GM12878 (cell line): ENCODE data around the gene SNX8. TPM values are rescaled to one million over a fixed set of nuclear protein-coding genes. Genes with fewer than 3 reads are reported as not detected.
A peak's percentile ranks its signal among the peaks of the same experiment; 100 is the strongest.

Experiments
- CBFB ChIP-seq: IDR thresholded peaks from 2 replicates; pipeline ENCODE4 v1.6.1; 2016; ENCODE audit warnings: antibody characterized with exemption, low read depth
- CBX3 ChIP-seq: fragments of 200-600 bp; sonication (generic); IDR thresholded peaks from 2 replicates; pipeline ENCODE4 v1.6.1; 2016; ENCODE audit warnings: low read depth, borderline replicate concordance
- CEBPB ChIP-seq, 2 experiments: fragments of 150-350 bp in 1 of 2; IDR thresholded peaks; 2 replicates each; pipeline ENCODE4 v1.6.1; 2012 to 2014; ENCODE audit warnings: low read depth in 2 of 2, low read length in 2 of 2, borderline replicate concordance in 1 of 2, inconsistent platforms in 1 of 2
- GATAD2B ChIP-seq: fragments of 450-650 bp; conservative IDR thresholded peaks from 2 replicates; pipeline ENCODE4 v1.6.1; 2017; ENCODE audit warnings: low read depth, mild to moderate bottlenecking, moderate library complexity
- NFXL1 ChIP-seq: fragments of 450-650 bp; IDR thresholded peaks from 2 replicates; pipeline ENCODE4 v1.6.1; 2017; ENCODE audit warnings: antibody characterized with exemption, mild to moderate bottlenecking, borderline replicate concordance
- POU2F2 ChIP-seq: IDR thresholded peaks from 3 replicates; pipeline ENCODE4 v1.6.1; 2011; ENCODE audit warnings: low read depth, mild to moderate bottlenecking, low read length, borderline replicate concordance
- SP1 ChIP-seq: IDR thresholded peaks from one replicate; pipeline ENCODE4 v1.6.1; 2011; ENCODE audit warnings: low read depth, low read length
- STAT1 ChIP-seq: fragments of 450-650 bp; conservative IDR thresholded peaks from 2 replicates; pipeline ENCODE4 v1.6.1; 2014; ENCODE audit warnings: antibody characterized with exemption, mild to moderate bottlenecking
- SUPT20H ChIP-seq: IDR thresholded peaks from 2 replicates; pipeline ENCODE4 v1.6.1; 2011; ENCODE audit warnings: low read depth, mild to moderate bottlenecking, low read length, moderate library complexity, borderline replicate concordance; ENCODE audit not compliant: control insufficient read depth
- SUZ12 ChIP-seq: fragments of 200-600 bp; sonication (generic); IDR thresholded peaks from one replicate; pipeline ENCODE4 v1.6.1; 2018; ENCODE audit warnings: antibody characterized with exemption, mild to moderate bottlenecking; ENCODE audit not compliant: unreplicated experiment
- ZNF24 ChIP-seq: fragments of 450-650 bp; IDR thresholded peaks from 2 replicates; pipeline ENCODE4 v1.6.1; 2017; ENCODE audit warnings: antibody characterized with exemption, mild to moderate bottlenecking
- polyA plus RNA-seq, 11 experiments: library from polyadenylated mRNA; depleted of rRNA in 4 of 11; unstranded in 6 of 11; stranded (reverse) in 5 of 11; fragments of >200 nt; fragmentation: Nextera tagmentation in 4 of 11; fragmentation: Illumina TruSeq in 1 of 11; extraction: Ambion mirVana in 4 of 11; extraction: Trizol in 1 of 11; gene quantifications; 1 replicate in 1 of 11; 2 replicates in 10 of 11; pipeline versions ENCODE4 v1.2.1 to v1.2.3, GENCODE V29; 2011 to 2016; ENCODE audit warnings: inconsistent platforms in 2 of 11, missing spikeins in 2 of 11, low read depth in 1 of 11
- total RNA-seq, 4 experiments: library from RNA; depleted of rRNA in 3 of 4; stranded (reverse); fragments of >200 nt in 3 of 4; fragmentation: Illumina TruSeq in 1 of 4; extraction: Trizol in 1 of 4; gene quantifications; 2 replicates each; pipeline versions ENCODE4 v1.2.1 to v1.2.3, GENCODE V29; 2013 to 2021
- TF ChIP-seq, protein P1 (sequence below): fragments of 450-650 bp; IDR thresholded peaks from 2 replicates; pipeline ENCODE4 v1.6.1; 2017; ENCODE audit warnings: mild to moderate bottlenecking, low read depth, inconsistent platforms; ENCODE audit not compliant: poor library complexity, severe bottlenecking
- TF ChIP-seq, protein P2 (sequence below): IDR thresholded peaks from 2 replicates; pipeline ENCODE4 v1.6.1; 2011; ENCODE audit warnings: low read depth, low read length, improper control_type of control experiment, borderline replicate concordance
- TF ChIP-seq, protein P3 (sequence below): IDR thresholded peaks from 2 replicates; pipeline ENCODE4 v1.6.1; 2011; ENCODE audit warnings: low read depth, mild to moderate bottlenecking, low read length, moderate library complexity, borderline replicate concordance; ENCODE audit errors: extremely low read depth
- TF ChIP-seq, protein P4 (sequence below): fragments of 450-650 bp; IDR thresholded peaks from 2 replicates; pipeline ENCODE4 v1.6.1; 2016; ENCODE audit warnings: mild to moderate bottlenecking
- TF ChIP-seq, protein P5 (sequence below): IDR thresholded peaks from 2 replicates; pipeline ENCODE4 v1.6.1; 2011; ENCODE audit warnings: borderline replicate concordance, low read depth, mild to moderate bottlenecking, moderate library complexity, mixed read lengths, low read length; ENCODE audit not compliant: insufficient read depth; ENCODE audit errors: extremely low read length
- TF ChIP-seq, protein P6 (sequence below): IDR thresholded peaks from 2 replicates; pipeline ENCODE4 v1.6.1; 2011; ENCODE audit warnings: mild to moderate bottlenecking, low read depth, low read length, moderate library complexity; ENCODE audit not compliant: insufficient replicate concordance

SNX8 gene
- total and polyA plus RNA-seq, 10 of the 15 experiments (the other 5 are each of a cell fraction or from before 2014, with no cell fraction given) = 6.4 to 210 (median 97.6) TPM

DNA sequence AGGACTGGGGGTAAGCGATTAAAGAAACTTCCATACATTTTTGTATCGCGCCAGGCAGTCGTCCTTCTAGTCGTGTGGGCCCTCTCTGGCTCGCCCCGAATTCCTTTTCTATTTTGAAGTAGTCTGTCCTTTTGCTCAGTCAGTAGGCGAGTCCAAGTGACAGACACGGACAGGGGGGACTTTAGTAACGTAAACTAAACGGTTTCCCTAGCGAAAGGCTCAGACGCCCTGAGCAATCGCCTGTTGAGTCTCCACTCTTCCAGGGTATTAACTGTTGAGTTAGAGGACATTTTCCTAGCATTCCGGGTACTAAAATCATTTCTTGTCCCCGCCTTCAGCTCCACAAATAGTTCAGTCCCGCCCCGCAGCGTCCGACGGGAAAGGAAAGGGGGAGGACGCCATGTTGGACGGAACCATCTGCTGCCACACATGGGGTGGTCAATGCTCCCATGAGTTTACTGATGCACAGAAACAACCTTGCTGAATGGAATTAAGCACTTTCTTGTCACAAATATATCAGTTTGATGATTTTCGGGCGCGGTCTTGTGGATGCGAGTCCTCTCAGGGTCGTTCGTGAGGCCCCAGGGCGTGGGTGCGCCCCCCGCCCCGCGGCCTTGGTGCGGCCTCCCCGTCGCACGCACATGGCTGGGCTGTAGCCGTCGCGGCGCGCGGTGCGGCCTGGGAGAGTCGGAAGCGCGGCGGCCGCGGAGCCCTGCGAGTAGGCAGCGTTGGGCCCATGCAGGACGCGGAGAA is 40.1 kb upstream of the SNX8 start, which contains the start of gene EIF3B (continued):
- TF ChIP-seq, protein P1, sequence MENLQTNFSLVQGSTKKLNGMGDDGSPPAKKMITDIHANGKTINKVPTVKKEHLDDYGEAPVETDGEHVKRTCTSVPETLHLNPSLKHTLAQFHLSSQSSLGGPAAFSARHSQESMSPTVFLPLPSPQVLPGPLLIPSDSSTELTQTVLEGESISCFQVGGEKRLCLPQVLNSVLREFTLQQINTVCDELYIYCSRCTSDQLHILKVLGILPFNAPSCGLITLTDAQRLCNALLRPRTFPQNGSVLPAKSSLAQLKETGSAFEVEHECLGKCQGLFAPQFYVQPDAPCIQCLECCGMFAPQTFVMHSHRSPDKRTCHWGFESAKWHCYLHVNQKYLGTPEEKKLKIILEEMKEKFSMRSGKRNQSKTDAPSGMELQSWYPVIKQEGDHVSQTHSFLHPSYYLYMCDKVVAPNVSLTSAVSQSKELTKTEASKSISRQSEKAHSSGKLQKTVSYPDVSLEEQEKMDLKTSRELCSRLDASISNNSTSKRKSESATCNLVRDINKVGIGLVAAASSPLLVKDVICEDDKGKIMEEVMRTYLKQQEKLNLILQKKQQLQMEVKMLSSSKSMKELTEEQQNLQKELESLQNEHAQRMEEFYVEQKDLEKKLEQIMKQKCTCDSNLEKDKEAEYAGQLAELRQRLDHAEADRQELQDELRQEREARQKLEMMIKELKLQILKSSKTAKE = peak; percentile 100
- TF ChIP-seq GATAD2B (0 out of 2 replicates have a peak, but pooled peaks have one; percentile 48), POU2F2 (peak; percentile 94), SP1 (peak; percentile 74), ZNF24 (no peak), NFXL1 (no peak), SUPT20H (no peak), CBX3 (no peak), CBFB (no peak), CEBPB (IDR thresholded peaks at IDR 0.05; ENCODE audit: borderline replicate concordance in 1 of 2, low read depth in 2 of 2, low read length in 2 of 2) (no peak), SUZ12 (no peak), STAT1 (peak; percentile 86)
- TF ChIP-seq, protein P2, sequence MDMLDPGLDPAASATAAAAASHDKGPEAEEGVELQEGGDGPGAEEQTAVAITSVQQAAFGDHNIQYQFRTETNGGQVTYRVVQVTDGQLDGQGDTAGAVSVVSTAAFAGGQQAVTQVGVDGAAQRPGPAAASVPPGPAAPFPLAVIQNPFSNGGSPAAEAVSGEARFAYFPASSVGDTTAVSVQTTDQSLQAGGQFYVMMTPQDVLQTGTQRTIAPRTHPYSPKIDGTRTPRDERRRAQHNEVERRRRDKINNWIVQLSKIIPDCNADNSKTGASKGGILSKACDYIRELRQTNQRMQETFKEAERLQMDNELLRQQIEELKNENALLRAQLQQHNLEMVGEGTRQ = no peak
- TF ChIP-seq, protein P3, sequence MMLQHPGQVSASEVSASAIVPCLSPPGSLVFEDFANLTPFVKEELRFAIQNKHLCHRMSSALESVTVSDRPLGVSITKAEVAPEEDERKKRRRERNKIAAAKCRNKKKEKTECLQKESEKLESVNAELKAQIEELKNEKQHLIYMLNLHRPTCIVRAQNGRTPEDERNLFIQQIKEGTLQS = no peak
- TF ChIP-seq, protein P4, sequence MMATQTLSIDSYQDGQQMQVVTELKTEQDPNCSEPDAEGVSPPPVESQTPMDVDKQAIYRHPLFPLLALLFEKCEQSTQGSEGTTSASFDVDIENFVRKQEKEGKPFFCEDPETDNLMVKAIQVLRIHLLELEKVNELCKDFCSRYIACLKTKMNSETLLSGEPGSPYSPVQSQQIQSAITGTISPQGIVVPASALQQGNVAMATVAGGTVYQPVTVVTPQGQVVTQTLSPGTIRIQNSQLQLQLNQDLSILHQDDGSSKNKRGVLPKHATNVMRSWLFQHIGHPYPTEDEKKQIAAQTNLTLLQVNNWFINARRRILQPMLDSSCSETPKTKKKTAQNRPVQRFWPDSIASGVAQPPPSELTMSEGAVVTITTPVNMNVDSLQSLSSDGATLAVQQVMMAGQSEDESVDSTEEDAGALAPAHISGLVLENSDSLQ = no peak
- TF ChIP-seq, protein P5, sequence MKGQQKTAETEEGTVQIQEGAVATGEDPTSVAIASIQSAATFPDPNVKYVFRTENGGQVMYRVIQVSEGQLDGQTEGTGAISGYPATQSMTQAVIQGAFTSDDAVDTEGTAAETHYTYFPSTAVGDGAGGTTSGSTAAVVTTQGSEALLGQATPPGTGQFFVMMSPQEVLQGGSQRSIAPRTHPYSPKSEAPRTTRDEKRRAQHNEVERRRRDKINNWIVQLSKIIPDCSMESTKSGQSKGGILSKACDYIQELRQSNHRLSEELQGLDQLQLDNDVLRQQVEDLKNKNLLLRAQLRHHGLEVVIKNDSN = peak; percentile 50
- TF ChIP-seq, protein P6, sequence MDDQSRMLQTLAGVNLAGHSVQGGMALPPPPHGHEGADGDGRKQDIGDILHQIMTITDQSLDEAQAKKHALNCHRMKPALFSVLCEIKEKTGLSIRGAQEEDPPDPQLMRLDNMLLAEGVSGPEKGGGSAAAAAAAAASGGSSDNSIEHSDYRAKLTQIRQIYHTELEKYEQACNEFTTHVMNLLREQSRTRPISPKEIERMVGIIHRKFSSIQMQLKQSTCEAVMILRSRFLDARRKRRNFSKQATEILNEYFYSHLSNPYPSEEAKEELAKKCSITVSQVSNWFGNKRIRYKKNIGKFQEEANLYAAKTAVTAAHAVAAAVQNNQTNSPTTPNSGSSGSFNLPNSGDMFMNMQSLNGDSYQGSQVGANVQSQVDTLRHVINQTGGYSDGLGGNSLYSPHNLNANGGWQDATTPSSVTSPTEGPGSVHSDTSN = no peak
